ENCODE measurements around the gene ELAVL1.

- TF ChIP-seq CTCF (IDR thresholded peaks at IDR 0.05) = no peak
- no peak for TF ChIP-seq POLR2A (IDR thresholded peaks at IDR 0.05)
- no peak for TF ChIP-seq POLR2AphosphoS5 (IDR thresholded peaks at IDR 0.05)
- TF ChIP-seq EP300 (IDR thresholded peaks at IDR 0.05) = no peak
Measured at GRCh38 chr19:7979011-7979410, 26.4 kb downstream of the ELAVL1 start.
